Globus pallidus (tissue), 1 donor: ENCODE results near the gene TMEM167B.
"Not testable (repeated sequence)": the region's sequence is repeated elsewhere in the genome, so short reads cannot be mapped to it uniquely, and the experiment has no call there.

Experiments used
- DNase-seq: peaks from one replicate; pipeline ENCODE4 v3.0.0-alpha.2; 2015; ENCODE audit warnings: low spot score

The TMEM167B gene

DNA sequence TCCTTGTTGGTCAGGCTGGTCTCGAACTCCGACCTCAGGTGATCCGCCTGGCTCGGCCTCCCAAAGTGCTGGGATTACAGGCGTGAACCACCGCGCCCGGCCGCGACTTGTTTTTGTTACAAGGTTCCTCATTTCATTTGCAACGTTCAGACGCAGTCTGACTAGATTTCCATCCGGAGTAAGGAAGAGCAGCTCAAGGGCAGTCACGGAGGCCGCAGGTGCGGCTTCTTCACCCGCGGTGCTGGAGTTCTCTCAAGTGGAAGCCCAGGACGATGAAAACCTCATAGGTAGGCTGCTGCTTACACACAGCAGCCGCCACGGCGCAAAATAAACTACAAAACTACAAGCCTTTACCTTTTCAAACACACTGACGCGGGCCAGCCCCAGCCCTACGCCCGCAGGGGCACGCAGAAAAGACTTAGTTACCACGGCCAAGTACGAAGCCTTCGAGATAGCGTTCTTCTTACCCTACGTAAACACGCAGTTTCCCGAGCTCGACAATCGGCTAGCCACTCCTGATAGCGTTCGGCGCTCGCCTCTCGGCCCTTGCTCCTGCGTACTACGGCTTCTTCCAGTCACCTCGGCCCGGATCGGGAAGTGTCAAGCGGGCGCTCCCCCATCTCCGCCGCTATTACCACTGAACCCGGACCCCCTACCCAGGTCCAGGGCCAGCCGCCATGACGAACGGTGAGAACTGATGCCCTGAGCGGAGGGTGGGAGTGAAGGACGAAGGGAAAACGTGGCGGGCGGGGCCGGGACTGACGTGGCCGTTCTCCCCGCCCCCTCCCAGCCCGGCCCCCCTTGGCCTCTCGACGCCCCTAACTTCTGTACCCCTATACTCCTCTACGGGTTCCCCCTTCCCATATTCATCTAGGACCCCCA lies at the start of gene TMEM167B:
Gene TMEM167B (plus strand): TSS at position 569 of the 882 bp plus-strand sequence. CDS start 109 bp downstream, at position 678.
- peak; percentile 94 for DNase-seq

DNA sequence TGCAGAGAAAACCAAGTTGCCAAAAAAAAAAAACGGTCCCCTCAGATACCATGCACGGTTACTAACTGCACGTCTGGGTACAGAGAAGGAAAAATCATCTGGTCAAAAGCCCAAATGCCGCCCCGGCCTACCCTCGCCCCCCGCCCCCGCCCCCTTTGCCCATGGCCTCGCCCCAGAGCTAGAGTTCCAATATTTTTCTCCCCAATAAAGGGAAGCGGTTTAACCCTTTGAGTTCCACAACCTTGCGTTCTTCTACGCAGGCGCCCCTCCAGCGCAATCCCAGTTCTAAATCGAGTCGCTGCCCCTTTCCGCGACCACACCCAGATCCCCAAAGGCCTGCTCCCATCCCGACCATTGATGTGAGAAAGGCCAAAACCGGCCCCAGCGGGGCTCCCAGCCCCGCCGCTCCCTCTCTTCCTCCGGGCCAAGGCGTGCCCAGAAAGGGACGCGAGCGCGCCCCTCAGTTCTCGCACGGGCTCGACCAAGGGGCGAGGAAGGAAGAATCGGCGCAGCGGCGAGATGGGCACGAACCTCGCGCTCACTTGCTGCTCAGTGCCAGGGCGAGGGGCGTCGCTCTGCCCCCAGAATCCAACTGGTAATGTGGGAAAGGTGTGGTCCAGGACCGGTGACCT lies 49.5 kb upstream of the TMEM167B start:
- peak; percentile 20 for DNase-seq

DNA sequence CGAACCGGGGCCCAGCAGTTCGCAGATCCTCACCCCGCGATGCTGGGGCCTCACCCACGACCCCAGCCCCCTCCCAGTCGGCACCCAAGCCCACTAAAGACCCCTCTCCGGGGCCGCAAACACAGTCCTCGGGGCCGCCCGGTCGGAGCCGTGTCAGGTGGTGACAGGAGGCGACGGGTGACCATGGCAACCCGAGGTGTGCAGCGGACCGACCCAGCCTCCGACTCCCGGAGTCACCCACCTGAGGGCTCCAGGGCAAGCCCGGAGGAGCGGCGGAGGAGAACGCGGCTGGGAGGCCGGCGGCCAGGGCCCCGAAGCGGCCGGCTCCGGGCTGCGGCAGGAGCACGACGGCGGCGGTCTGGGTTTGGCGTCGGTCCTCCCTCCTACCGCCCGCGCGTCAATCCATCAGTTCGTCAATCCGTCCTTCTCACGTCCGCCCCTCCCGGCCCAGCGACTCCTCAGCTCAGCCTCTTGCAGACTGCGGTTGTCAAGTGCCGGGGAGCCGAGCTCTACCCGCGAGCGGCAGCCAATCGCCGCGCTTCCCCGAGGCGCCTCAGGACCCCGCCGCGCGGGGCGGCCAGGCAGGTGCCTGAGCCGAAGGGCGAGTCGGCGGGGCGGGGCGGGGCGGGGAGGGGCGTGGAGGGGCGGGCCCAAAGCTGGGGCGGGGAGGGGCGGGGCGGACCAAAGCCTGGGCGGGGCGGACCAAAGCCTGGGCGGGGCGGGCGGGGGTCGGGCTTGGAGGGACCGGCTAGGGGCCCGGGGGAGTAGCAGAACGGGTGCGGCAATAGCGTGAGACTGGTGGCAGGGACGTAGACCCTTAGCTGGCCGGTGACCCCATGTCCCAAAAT lies 48.7 kb upstream of the TMEM167B start, which contains the start of gene WDR47:
Gene WDR47 (minus strand): TSS at position 482 of the 848 bp plus-strand sequence. CDS start 18,590 bp downstream, outside the sequence.
- DNase-seq: peak; percentile 94

DNA sequence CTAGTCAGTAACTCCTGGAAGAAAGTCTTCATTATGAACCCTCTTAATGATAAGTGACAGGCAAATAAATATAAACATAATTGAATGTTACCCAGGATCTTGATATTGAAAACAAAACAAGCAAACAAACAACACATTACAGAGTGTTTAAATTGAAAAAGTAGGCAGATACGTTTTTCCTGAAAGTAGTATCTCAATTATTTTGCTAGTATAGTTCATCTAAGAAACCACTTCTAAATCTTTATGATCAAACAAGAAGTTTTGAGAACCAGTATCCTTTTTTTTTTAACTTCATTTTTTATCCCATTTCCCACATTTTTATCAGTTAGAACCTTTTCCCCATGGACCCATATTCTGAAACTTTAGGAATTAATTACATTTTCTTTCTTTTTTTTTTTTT lies 45.0 kb upstream of the TMEM167B start:
- no peak for DNase-seq

DNA sequence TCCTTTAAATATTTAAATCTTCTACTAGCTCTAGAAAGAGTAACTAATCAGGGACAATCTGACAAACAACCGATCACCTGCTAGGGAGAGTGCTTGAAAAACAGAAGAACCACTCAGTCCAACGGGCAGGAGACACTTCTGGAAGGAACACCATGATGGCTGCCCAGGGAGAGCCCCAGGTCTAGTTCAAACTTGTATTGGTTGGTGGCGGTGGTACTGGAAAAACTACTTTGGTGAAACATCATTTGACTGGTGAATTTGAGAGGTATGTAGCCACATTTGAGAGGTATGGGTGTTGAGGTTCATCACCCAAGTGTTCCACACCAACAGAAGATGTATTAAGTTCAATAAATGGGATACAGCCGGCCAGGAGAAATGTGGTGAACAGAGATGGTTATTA lies 43.9 kb upstream of the TMEM167B start:
- DNase-seq: no peak

DNA sequence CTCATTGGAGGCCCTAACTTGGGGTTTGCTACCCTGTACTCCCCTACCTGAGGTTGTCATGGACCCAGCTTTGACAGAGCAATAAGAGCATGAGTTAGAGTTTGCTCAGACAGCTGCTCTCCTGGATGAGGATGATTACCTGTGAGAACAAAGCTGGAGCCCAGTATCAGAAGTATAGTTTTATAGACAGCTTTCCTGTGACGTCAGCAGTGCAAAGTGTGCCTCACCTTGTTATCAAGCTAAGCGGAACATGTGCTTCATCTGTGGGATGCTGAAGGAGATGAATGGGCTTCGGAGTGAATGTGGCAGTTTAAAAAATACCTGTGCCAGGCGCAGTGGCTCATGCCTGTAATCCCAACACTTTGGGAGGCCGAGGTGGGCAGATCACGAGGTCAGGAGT lies 43.2 kb upstream of the TMEM167B start:
- no peak for DNase-seq

DNA sequence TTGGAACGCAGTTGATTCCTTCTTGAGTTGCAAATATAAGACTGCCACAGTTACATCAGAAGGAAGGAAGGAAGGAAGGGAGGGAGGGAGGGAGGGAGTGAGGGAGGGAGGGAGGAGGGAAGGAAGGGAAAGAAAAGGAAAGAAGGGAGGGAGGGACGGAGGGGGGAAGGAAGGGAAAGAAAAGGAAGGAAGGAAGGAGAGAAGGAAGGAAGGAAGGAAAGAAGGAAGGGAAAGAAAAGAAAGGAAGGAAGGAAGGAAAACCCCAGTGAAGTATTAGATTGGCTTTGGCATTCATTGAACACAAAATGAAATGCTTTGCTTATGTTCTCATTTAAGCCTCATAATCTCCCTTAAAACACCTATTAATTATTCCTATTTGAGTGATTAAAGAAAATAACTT lies 42.2 kb upstream of the TMEM167B start:
- no peak for DNase-seq

DNA sequence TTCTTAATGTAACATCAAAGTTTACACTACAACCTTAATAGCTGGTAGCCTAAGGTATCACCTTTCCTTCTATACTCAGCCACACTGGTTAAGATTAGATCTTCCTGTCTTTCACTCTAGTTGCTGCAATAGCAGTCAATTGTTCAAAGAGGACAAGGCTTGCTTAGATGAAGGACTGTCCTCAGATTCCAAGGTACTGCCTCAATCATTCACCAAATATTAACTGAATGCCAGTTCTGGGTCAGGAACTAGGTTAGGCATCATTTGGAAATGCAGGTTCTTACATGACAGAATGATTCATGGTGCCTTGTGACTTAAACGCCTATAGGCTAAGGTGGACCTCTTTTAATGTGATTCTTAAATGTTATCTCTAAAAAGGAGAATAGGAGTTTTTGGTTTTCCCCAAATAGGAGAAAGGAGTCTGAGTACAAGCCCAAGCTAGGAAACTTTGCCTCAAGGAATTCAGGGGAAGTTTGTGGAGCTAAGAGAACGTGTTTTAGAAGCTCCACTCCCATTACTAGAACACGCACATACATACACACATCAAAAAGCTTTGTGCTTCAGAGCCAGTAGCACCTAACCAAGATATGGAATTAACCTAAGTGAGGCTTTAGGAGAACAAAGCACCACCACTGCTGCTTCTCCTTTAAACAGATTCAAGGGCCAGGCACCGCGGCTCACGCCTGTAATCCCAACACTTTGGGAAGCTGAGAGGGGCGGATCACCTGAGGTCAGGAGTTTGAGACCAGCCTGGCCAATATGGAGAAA lies 40.2 kb upstream of the TMEM167B start:
- no peak for DNase-seq

DNA sequence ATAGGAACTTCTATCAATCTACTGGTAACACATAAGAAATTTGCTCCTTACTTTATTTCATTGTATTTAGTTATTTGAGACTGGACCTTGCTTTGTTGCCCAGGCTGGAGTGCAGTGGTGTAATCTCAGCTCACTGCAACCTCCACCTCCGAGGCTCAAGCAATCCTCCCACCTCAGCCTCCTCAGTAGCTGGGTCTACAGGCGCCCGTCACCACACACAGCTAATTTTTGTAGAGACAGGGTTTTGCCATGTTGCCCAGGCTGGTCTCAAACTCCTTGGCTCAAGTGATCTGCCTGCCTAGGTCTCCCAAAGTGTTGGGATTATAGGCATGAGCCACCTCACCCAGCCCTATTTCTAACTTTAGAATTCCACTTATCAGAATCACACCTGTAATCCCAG lies 38.4 kb upstream of the TMEM167B start:
- not testable (repeated sequence) for DNase-seq

DNA sequence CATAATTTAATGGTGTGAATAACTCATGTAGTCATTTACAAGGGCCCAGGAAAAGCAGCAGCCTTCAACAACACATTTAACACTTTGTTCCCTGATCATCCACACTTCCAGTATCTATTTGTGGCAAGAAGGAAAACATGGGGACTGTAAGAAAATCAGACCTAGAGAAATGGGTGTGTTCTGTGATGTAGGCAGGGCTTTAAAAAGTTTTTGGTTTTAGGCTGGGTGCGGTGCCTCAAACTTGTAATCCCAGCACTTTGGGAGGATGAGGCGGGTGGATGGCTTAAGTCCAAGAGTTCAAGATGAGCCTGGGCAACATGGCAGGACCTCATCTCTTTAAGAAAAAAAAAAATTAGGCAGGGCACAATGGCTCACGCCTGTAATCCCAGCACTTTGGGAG lies 34.5 kb upstream of the TMEM167B start:
- no peak for DNase-seq

DNA sequence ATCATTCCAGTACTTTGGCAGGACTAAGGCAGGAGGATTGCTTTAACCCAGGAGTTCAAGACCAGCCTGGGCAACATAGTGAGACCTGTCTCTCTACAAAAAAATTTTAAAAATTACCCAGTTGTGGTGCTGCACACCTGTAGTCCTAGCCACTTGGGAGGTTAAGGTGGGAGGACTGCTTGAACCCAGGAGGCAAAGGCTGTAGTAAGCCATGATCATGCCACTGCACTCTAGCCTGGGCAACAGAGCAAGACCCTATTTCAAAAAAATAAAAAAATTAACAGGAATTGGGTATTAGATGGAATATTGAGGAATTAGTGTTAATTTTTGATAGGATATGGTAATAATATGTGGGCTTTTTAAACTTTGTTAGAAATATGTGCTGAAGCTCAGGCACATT lies 31.5 kb upstream of the TMEM167B start:
- DNase-seq: no peak

DNA sequence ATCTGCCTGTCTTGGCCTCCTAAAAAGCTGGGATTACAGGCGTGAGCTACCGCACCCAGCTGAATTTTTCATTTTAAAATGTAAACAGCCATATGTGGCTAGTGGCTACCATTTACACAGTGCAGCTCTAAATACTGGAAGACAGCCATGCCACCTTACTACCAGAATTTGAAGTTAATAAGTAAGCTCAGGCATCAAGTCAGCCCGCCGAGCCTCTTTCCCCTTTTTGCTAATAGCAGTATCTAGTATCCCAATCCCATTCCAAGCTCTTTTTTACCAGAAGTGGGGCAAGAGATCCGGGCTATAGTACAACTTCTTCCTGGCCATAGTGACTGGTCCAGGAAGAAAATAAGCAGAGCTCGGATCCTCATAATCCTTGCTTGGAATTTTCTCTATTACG lies 29.9 kb upstream of the TMEM167B start:
- DNase-seq: no peak

DNA sequence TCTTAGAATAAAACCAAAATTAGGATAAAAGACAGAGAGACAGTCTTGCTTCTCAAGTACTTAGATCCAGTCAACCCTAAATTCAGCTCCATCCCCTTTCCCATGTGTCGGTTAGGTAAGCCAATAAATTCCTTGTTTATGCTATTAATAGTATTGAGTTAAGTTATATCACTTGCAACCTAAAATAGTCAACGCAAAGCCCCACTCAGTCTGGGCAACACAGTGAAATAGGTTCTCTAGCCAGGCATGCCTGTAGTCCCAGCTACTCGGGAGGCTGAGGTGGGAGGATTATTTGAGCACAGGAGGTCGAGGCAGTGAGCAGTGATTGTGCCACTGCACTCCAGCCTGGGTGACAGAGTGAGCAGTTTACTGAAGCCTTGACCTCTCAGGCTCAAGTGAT lies 29.4 kb upstream of the TMEM167B start:
- DNase-seq: no peak

DNA sequence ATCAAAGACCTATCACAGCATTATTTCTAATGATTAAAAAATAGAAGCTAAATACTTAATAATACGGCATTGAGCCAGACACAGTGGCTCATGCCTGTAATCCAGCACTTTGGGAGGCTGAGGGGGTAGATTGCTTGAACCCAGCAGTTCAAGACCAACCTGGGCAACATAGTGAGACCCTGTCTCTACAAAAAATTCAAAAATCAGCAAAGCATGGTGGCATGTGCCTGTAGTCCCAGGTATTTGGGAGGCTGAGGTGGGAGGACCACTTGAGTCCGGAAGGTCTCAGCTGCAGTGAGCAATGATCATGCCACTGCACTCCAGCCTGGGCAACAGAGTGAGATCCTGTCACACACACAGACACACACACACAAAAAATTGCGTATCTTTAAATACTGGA lies 25.4 kb upstream of the TMEM167B start:
- no peak for DNase-seq

DNA sequence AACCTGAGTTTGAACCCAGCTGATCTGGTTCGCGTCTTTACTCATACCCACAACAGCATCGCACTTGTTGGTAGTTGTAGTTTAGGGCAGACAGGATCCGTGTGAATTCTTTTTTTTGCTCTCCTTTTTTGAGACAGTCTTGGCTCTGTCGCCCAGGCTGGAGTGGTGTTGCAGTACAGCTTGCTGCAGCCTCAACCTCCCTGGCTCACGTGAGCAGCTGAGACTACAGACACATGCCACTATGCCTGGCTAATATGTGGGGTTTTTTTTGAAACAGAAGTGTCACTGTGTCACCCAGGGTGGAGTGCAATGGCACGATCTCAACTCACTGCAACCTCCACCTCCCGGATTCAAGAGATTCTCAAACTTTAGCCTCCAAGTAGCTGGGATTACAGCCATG lies 22.7 kb upstream of the TMEM167B start:
- DNase-seq: no peak

DNA sequence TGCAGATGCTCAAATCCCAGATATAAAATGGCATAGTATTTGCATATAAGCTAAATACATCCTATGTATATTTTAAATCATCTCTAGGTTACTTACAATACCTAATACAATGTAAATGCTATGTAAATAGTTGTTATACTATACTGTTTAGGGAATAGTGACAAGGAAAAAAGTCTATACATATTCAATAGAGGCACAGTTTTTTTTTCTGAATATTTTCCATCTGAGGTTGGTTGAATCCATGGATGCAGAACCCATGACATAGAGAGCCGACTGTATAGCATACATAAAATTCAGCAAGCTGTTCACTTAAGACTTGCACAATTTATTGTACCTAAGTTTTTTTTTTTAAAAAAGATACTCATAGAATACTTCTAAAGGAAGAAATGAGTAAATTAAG lies 21.3 kb upstream of the TMEM167B start:
- DNase-seq: no peak

DNA sequence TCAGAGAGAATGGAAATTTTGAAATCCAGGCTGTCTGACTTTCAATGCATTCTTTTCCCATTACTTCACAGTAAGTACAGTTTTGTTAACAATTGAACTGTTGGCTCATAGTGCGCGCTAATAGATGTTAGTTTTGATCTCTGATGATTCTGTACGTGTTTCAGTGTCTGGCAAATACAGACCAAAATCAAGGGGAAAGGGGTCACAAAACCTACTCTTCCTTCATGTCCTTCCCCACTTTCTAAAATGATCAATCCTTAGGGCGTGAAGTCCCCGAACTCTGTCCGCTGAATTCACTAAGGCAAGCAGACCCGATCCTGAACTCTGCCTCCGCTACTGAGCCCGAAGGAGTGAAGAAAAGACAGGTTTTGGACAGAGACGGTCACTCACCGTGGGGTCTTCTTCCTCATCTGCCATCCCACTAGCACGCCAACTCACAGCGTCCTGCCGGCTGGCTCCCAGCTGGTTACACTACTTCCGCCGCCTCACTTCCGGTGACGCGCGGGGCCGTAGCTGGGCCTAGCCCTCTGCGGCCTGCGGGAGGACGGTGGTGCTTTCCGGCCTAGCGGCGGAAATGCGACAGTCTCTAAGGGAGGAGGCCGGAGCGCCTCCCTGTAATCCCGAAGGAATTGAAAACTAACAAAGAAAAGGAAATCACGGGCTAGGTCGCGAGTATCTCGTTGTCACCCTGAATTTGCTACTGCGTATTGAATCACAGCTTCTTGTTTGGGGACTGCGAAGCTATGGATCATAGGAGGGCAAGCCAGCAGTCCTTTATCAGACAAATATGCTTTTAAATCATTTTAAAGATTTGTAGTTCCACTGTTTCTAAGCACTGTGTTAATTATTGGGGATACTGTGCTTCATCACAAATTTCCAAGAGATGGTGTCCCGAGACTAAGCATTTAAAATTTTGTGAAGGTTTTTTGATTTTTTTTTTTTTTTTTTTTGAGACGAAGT lies 14.8 kb upstream of the TMEM167B start, which contains the start of gene TAF13:
Gene TAF13 (minus strand): TSS at position 473 of the 960 bp plus-strand sequence. CDS start 56 bp downstream, at position 417.
- DNase-seq: peak; percentile 94

DNA sequence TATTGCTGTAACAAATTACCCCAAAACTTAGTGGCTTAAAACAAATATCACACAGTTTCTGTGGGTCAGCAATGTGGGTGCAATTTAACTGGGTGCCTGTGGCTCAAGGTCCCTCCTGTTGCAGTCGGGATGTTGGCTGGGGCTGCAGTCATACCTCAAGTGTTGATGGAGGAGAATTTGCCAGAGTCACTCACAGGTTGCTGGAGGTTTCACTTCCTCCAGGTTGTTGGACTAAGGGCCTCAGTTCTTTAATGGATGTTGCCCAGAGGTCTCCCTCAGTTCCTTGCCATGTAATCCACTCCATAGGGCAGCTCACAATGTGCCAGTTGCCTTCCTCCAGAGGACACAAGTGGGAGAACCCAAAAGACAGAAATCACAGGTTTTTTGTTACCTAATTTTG lies 12.2 kb upstream of the TMEM167B start:
- DNase-seq: no peak

DNA sequence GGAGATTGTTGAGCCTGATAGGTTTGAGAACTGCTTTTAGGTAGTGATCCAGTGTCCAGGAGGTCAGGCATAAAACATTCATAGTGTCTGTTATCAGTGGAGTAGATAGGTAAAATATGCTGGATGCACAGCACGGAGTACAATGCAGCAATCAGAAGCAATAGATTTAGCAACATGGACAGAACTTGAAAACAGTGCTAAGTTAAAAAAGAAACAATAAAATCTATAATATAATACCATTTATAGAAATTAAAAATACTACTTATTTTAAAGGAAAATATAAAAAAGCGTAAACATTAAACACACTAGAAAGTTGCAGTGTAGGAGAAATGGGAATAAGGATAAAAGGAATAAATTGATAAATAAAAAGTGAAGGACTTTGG lies 11.3 kb upstream of the TMEM167B start:
- no peak for DNase-seq

DNA sequence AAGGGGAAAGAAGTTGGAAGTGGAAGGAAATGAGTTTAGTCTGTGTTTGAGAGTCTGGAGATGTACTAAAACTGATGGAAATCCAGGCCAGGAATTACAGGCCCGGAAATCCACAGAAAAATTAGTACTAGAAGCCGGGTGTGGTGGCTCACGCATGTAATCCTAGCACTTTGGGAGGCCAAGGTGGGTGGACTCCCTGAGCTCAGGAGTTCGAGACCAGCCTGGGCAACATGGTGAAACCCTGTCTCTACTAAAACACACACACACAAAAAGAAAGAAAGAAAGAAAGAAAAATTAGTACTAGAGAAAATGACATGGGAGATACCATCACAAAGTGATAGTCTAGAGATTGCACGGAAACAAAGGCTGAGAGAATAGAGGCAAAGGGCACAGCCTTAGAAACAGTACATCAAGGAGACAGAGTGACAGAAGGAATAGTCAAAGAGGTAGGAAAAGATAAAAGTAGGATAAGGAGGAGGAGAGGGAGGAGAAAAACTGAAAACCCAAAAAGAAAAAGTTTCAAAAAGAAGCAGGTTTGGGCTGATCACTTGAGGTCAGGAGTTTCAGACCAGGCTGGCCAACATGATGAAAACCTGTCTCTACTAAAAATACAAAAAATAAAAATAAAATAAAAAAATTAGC lies 10.0 kb upstream of the TMEM167B start:
- DNase-seq: no peak
